EL (cell line): ENCODE results near the gene PCNX1.
"Not testable (repeated sequence)": the region's sequence is repeated elsewhere in the genome, so short reads cannot be mapped to it uniquely, and the experiment has no call there.

Experiments used
- DNase-seq: peaks from one replicate; pipeline ENCODE4 v3.0.0-alpha.2; 2016

Gene PCNX1

DNA sequence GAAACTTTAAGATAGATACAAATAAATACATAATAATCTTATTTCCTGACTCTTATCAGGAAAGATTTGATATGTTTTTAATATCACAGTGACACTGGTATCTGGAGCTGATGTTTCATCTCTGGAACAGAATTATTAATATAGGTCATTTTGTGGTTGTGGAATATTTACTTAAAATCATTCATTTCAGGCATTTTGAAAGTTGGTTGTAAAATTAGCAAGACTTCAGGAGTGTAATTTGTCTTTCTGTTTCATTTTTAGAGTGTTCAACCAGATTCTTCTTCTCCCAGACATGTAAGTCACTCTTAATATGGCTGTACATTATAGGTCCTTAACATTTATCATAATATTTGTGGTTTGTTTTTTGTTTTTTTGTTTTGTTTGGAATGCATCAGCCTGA lies 115.7 kb downstream of the PCNX1 start:
- DNase-seq, result no peak

DNA sequence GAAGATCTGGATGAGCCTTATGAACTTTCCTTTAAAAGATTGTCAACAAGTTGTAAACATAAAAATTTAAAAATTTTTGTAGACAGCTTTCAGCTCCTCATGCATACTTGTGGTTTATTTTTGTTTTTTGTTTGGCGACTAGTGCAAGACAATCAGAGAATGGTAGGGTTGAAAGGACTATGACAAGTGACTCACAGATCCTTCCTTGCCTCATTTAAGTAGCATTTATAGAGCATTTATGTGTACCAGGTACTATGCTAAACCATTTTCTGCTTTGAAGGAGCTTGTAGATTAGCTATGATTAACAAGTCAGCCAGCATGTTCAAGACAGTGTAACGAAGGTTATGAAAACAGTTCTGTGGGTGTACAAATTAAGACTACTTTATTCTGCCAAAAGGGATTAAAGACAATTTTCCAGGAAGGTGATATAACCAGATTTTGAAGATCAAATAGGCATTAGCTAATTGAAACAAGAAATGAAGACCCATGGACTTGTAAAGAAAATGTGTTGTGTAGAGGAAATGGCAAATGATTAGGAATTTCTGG lies 122.0 kb downstream of the PCNX1 start:
- DNase-seq, result no peak

DNA sequence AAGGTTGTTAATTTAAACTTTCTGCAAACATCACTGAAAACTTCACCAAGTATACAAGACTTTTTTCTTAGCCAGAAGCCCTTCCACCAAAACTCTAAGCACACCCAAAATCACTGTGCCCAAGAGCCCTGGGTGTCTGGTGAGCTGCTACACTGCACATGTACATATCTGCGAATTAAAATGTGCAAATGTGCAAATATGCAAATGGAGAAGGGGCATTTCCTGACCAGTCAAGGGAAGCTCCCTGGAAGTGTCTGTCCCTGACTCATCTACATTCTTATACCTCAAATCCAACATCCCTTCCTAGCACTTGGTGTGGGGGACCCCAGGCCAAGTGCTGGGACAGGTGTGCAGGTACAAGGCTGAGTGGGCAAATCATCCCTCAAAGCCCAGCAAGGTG lies 123.7 kb downstream of the PCNX1 start:
- DNase-seq, result no peak

DNA sequence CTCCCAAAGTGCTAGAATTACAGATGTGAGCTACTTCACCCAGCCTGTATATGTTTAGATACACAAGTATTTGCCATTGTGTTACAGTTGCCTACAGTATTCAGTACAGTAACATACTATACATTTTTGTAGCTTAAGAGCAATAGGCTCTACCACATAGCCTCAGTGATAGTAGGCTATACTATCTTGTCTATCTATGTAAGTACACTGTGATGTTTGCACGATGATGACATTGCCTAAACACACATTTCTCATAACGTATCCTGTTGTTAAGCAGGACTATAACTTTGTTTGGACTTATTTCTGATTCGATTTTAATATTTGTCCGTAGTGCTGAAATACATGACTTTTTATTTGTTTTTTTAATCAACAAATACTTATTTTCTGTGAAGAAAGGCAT lies 129.2 kb downstream of the PCNX1 start:
- no peak for DNase-seq

DNA sequence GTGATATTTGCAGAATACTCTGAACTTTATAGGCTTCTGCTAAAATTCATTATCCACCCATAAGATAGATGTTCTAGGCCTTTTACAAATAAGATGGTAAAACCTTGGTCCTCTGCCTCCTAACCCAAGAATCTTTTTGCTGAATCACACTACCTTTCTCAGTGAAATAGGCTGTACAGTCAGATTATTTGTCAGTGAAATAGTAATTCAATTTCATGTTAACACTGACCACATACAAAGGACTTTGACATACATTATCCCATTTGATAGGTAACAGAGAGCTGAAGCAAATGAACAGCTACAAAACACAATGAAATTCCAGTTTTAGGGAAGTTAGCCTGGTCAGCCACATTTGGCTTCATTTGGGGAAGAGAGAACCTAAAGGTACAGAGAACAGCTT lies 141.1 kb downstream of the PCNX1 start:
- DNase-seq, result no peak

DNA sequence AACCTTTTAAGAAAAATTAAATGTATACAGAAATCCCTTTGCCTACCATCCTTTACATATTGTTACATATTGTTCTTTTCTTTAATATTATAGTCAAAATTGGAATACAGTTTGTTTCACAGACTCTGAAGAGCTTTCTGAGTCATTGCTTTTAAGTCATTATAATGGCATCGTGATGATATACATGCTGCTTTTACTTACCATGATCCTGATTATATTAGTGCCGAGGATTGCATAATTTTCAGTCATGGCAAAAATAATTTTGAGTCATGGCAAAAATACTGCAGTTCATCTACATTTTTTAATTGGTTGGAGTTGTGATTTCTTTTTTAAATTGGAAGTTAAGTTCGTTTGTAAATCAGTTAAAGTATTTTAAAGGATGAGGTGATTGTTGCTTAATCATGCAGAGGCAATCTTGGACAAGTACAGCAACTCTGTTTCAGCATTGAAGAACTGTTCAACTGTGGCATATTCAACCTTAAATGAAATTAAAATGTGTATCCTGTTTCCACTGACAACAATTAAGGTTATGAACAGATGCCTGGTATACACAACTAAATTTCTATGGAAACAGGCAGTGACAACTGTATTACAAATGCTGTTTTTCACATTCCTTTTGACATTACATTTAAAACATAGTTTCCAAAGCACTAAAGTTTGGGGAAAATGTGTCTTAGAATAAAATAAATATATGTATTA lies 142.3 kb downstream of the PCNX1 start:
- peak; percentile 58 for DNase-seq

DNA sequence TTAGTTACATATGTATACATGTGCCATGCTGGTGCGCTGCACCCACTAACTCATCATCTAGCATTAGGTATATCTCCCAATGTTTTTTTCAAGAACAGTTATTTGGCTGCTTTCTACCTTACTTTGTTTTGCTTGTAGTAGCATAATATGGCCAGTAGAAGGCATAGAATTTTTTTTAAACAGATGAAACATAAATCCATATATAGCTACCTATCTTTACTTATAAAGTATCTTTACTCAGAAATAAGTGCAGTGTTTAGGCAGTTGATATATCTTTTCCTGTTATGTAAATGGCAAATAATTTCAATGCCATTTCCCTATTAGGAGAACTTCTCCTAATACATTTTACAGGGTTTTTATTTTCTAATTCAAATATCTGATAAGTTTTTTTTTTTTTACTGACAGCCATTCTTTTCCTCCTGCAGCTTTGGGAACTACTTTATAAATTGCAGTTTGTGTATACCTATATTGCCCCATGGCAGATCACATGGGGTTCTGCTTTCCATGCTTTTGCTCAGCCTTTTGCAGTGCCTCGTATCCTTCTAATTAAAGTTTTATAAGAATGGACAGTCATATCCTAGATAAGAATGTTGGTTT lies 143.1 kb downstream of the PCNX1 start:
- DNase-seq, result no peak

DNA sequence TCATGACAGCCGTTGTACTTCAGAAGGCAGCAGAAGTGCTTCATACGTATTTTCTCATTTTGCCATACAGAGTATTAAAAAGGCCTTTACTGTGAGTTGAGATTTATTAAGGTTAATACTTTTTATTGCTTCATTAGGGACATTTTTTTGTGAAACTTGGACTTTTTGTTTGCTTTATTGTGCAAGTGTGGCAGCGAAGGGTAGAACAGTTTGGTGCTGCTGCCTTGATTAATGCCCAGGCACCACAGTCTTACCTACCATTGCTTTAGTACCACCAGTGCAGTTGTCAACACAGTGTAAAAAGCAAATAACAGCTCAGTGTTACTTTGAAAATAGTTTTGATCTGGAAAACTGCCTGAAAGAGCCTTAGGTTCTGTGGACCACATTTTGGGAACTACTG lies 147.4 kb downstream of the PCNX1 start:
- DNase-seq, result no peak

DNA sequence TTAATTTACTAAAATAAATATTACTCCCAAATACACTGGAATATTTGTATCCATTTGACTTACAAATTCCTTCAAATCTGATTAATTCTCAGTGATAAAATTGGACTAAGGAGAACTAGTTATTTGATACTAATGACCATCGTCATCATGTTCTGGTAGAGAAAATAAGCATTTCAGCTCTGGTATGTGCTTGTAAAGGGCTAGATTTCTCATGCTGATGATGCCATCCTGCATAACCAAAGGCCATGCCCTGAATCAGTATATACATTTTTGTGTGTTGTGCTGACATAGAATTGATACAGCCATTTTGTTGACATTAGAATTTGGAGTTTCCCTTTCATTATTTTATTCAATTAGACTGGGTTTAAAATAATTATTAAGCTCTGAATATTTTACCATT lies 148.9 kb downstream of the PCNX1 start:
- peak; percentile 30 for DNase-seq

DNA sequence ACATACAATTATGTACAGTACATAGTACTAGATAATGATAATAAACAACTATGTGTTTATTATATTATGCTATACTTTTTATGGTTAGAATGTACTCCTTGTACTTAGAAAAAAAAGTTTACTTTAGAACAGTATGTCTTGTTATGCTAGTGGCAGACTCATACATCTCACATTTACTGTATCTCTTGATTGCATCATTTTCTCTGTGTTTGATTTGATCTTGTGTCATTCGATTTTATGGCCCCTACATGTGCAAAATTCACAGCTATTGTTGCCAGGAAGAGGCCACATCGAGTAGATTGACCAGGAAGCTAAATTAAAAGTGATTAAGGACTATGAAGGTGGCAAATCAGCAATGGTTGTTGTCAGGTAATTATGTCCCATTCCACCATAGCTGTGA lies 153.0 kb downstream of the PCNX1 start:
- no peak for DNase-seq

DNA sequence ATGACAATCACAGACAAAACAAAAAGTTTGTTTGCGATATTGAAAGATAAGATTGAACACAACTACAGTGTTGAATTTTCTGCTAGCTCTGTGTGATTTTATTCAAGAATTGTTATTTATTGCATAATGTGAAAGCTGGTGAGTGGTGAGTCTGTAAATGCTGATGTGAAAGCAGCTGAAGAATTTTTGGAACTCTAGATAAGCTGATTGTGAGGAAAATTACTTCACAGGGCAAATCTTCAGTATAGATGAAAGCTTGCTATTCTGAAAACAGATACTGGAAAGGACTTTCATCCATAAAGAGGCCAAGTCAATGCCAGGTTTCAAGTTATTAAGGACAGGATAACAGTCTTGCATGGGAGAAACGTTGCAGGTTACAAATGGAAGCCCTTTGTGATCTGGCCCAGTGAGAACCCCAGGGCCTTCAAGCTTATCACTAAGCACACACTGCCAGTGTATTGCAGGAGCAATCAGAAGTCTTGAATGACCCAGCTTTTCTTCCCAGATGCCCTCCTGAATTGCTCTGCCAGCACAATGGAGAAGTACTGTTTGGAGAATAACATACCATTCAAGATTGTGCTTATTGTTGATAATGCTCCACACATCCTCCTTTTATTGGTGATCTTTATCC lies 153.7 kb downstream of the PCNX1 start:
- DNase-seq, result peak; percentile 23

DNA sequence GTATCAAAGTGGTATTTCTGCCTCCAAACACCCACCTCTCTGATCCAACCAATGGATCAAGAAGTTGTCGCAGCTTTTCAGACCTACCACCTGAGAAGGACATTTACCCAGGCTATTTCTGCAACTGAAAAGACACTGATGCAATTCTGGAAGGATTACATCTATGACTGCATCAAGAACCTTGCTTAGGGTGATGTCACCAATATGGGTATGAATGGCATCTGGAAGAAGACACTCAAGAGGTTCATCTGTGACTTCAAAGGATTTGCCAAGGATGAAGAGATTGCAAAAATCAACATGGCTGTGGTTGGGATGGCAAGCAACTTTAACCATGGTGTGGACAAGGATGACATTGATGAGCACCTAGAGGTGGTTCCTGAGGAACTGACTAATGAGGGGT lies 154.2 kb downstream of the PCNX1 start:
- DNase-seq, result peak; percentile 50

DNA sequence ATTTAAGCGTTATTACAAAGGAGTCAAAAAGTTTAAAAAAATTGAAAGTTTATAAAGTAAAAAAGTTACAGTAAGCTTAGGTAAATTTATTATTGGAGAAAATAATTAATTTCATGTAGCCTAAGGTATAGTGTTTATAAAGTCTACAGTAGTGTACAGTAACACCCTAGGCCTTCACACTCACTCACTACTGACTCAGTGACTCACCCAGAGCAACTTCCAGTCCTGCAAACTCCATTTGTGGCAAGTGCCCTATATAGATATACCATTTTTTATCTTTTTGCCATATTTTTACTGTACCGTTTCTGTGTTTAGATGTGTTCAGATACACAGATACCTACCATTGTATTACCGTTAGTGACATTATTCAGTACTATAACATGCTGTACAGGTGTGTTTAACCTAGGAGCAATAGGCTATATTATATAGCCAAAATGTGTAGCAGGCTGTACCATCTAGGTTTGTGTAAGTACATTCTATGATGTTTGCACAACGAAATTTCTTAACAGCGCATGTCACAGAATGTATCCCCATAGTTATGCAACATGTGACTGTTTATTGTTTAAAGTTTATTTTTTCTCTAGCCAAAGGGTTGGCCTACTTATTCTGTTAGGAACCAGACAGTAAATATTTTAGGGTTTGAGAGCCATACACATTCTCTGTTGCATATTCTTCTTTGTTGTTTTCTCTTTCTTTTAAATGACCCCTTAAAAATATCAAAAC lies 155.5 kb downstream of the PCNX1 start:
- DNase-seq, result no peak

DNA sequence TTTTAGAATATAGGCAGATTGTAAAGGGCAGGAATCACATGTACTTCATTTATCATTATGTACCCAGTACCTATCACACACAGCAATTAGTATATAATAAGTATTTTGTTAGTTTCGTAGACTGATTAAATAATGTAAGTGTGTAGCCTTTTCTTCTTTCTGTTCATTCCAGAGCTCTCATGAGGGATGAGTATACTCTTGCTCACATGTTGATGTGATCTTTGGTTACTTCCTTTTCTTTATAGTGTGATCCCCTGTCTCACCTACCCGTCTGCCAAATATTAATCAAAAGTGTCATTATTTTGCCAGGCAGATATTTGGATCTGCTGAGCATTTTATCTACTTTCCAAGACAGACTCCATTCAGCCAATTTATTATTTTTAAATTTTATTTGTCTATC lies 156.1 kb downstream of the PCNX1 start:
- DNase-seq, result no peak

DNA sequence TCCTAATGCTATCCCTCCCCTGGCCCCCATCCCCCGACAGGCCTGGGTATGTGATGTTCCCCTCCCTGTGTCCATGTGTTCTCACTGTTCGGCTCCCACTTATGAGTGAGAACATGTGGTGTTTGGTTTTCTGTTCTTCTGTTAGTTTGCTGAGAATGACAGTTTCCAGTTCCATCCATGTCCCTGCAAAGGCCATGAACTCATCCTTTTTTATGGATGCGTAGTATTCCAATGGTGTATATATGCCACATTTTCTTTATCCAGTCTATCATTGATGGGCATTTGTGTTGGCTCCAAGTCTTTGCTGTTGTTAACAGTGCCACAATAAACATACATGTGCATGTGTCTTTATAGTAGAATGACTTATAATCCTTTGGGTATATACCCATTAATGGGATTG lies 157.5 kb downstream of the PCNX1 start:
- DNase-seq, result not testable (repeated sequence)

DNA sequence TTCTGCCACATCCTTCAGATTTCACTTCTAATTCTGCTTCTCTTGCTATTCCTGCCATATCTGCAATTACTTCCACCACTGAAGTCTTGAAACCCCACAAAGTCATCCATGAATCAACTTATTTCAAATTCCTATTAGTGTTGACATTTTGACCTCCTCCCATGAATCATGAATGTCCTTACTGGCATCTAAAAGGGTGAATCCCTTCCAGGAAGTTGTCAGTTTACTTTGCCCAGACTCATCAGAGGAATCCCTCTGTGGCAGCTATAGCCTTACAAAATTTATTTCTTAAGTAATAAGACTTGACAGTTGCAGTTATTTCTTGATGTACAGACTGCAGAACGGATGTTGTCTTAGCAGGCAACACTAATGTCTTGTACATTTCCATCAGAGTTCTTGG lies 162.9 kb downstream of the PCNX1 start:
- peak; percentile 88 for DNase-seq

DNA sequence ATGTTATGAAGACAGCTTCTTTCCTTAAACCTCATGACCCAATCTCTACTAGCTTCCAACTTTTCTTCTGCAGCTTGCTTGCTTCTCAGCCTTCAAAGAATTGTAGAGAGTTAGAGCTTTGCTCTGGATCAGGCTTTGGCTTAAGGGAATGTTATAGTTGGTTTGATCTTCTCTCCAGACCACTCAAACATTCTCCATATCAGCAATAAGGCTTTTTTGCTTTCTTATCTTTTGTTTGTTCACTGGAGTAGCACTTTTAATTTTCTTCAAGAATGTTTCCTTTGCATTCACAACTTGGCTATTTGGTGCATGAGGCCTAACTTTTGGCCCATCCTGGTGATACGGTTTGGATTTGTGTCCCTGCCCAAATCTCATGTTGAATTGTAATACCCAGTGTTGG lies 163.8 kb downstream of the PCNX1 start:
- DNase-seq, result no peak

DNA sequence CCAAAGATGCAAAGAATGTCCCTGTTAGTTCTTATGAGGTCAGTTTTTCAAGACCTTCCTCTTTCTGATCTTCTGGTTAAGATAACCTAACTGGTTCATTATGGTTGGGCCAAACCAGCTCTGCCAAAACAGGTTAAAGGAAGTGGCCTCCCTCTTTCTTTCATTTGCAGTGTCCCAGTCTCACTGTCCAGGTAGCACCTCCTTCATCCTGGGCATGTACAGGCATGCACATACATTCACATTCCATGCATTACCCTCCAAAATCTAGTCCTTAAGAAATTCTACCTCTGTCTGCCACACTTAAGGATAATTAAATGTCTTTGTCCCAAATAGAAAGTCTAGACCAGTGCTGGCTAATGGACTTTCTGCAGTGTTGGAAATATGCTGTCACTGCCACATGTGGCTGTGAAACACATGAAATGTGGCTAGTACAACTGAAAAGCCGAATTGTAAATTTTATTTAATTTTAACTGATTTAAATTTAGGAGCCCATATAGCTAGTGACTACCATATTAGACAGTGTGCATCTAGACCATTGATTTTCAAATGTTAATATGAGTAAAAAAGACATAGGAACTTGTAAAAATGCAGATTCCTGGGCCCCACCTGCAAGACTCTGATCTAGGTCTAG lies 169.3 kb downstream of the PCNX1 start:
- DNase-seq, result no peak

DNA sequence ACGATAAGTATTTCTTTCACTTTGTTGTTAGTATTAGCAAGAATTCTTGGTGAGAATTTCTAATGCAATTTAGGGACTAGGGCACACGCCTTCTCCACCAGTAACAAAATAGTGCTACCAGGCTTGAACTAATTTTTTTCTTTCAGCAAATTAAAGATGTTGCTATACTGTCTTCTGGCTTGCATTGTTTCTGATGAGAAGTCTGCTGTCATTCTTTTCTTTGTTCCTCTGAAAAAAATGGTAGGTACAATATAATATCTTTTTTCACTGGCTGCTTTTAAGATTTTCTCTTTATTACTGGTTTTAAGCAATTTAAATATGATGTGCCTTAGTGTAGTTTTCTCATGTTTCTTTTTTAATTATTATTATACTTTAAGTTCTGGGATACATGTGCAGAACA lies 171.2 kb downstream of the PCNX1 start:
- DNase-seq, result no peak

DNA sequence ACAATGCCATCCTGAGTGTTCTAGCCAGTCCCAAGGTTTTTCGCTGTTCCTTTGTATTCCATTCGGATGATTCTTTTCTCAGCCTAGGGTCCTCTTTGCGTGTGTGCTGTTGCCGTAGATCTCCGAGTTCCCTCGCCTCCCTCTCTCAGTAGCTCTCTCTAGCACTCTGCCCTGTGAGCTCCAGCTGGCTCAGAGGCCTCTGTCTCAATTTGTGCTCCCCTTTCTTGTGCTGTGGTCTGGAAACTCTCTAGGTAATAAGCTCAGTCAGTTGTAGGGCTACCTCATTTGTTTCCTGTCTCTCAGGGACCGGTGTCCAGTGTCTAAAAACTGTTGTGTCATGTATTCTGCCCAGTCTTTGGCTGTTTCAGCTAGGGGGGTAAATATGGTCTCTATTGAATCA lies 179.3 kb downstream of the PCNX1 start:
- DNase-seq, result no peak

DNA sequence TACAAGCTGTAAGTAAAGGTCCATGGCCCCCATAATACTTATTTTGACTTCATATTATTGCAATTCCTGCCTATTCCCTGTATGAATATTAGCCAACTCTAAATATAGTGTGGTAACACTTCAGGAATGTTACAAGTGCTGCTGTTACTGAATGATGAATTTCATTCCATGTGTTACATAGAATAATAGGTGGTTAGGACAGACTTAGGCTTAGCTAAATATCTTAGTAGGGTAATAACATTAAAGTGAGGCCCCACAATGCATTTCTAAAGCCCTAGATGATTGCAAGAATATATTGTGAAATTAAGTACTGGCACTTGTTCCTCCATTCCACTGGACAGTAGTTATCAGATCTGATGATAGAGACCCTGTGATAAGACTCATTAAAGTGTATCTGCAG lies 182.7 kb downstream of the PCNX1 start:
- DNase-seq, result peak; percentile 63

DNA sequence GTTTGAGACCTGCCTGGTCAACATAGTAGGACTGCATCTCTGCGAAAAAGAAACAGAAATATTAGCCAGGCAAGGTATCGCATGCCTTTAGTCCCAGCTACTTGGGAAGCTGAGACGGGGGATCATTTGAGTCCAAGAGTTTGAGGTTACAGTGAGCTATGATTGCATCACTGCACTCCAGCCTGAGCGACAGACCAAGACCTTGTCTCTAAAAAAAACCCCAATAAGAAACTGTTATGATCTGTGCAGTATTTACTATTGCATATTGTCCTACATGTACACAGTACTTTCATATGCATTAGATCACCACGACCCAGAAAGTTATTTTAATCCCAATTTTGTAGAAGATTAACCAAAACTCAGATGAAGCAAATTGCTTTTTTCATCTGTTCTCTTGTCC lies 187.5 kb downstream of the PCNX1 start:
- DNase-seq, result no peak

DNA sequence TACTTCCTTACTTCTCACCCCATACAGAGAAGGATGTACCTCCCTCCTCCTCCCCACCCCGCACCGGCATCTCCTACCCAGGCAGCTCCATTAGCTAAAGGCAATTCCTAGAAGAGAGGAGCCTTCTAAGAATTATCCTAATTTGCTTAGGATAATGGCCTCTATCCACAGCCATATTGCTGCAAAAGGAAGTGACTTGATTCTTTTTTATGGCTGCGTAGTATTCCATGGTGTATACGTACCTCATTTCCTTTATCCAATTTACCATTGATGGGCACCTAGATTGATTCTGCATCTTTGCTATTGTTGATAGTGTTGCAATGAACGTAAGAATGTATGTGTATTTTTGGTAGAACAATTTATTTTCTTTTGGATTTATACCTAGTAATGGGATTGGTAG lies 189.7 kb downstream of the PCNX1 start:
- DNase-seq, result no peak
